ENCODE data around the gene ACSM2B. TPM values are rescaled to one million over a fixed set of nuclear protein-coding genes. Genes with fewer than 3 reads are reported as not detected.
A peak's percentile ranks its signal among the peaks of the same experiment; 100 is the strongest.

ACSM2B gene
- total RNA-seq, 5 donors from 2014 or later (not counting 1 experiment from before 2014, with no cell fraction given), result 0.18 to 0.86 TPM; not detected in 3

- CTCF ChIA-PET, result no interaction called here
- WGBS (ENCODE audit: insufficient coverage), result 83% methylated on average over 1 of the region's 2 CpGs
- no peaks in the 10 kb centered on the region for H3K4me1 Mint-ChIP-seq
Measured at GRCh38 chr16:20620003-20620402, 43.8 kb upstream of the ACSM2B start.

GRCh38 chr16:20617271-20617670 lies 41.1 kb upstream of the ACSM2B start:
- Mint-ChIP-seq H3K27ac (no peak overlapping the region), H3K4me3 (no peak overlapping the region), H3K4me1 (no peaks in the 10 kb centered on the region), H3K27me3 (peaks cover 9 to 19% of the 10 kb centered on the region in 2 donors), H3K9me3 (no peaks in the 10 kb centered on the region), H3K36me3 (no peaks in the 10 kb centered on the region)
- Histone ChIP-seq H3K4me1 (ENCODE audit: control insufficient read depth in 1 of 2, extremely low read depth in 1 of 2, insufficient read depth in 2 of 2, low read length in 2 of 2) (no peaks in the 10 kb centered on the region), H3K9me3 (no peaks in the 10 kb centered on the region), H3K27me3 (replicated peaks in 1 of 2; ENCODE audit: control insufficient read depth in 2 of 2, extremely low read depth in 1 of 2, insufficient read depth in 2 of 2, low read length in 1 of 2) (peaks cover 0 to 27% of the 10 kb centered on the region in 2 experiments), H3K36me3 (ENCODE audit: control insufficient read depth in 2 of 2, extremely low read depth in 1 of 2, insufficient read depth in 1 of 2, low read length in 1 of 2) (no peaks in the 10 kb centered on the region), H3K4me3 (ENCODE audit: control insufficient read depth in 1 of 2, extremely low read depth in 1 of 2, low read length in 1 of 2) (no peak overlapping the region), H3K27ac (ENCODE audit: low read length) (no peak overlapping the region)
- WGBS (ENCODE audit: insufficient coverage), result 60% methylated on average over 1 of the region's 1 CpG
- ATAC-seq (replicated peaks in 1 of 4), result no peak
- ChIA-PET POLR2A (no interaction called here), CTCF (no interaction called here)
- no peak for DNase-seq

More at GRCh38 chr16:20620003-20620402, 43.8 kb upstream of the ACSM2B start:
- H3K4me3 ChIP-seq (ENCODE audit: control insufficient read depth in 1 of 2, extremely low read depth in 1 of 2, low read length in 1 of 2), result no peak overlapping the region
- Mint-ChIP-seq H3K27me3 (peaks cover 7 to 9% of the 10 kb centered on the region in 2 donors), H3K4me3 (no peak overlapping the region), H3K36me3 (no peaks in the 10 kb centered on the region), H3K9me3 (no peaks in the 10 kb centered on the region), H3K27ac (no peak overlapping the region)
- POLR2A ChIA-PET, result no interaction called here
- DNase-seq, result no peak
- H3K27me3 ChIP-seq (replicated peaks in 1 of 2; ENCODE audit: control insufficient read depth in 2 of 2, extremely low read depth in 1 of 2, insufficient read depth in 2 of 2, low read length in 1 of 2), result peaks cover 0 to 13% of the 10 kb centered on the region in 2 experiments
- H3K27ac ChIP-seq (ENCODE audit: low read length), result no peak overlapping the region
- ATAC-seq (replicated peaks in 1 of 4), result no peak
- no peaks in the 10 kb centered on the region for H3K4me1 ChIP-seq (ENCODE audit: control insufficient read depth in 1 of 2, extremely low read depth in 1 of 2, insufficient read depth in 2 of 2, low read length in 2 of 2)
- no peaks in the 10 kb centered on the region for H3K36me3 ChIP-seq (ENCODE audit: control insufficient read depth in 2 of 2, extremely low read depth in 1 of 2, insufficient read depth in 1 of 2, low read length in 1 of 2)
- H3K9me3 ChIP-seq, result no peaks in the 10 kb centered on the region

- Mint-ChIP-seq H3K27ac (no peak overlapping the region), H3K27me3 (peaks cover 34 to 40% of the 10 kb centered on the region in 2 donors), H3K4me1 (no peaks in the 10 kb centered on the region), H3K36me3 (no peaks in the 10 kb centered on the region), H3K9me3 (no peaks in the 10 kb centered on the region), H3K4me3 (no peak overlapping the region)
- WGBS (ENCODE audit: insufficient coverage), result 44% methylated on average over 3 of the region's 3 CpGs
- H3K27ac ChIP-seq (ENCODE audit: low read length), result no peak overlapping the region
- H3K9me3 ChIP-seq, result no peaks in the 10 kb centered on the region
- CTCF ChIA-PET, result interaction anchor here in 1 of 2 donors (0.5 kb wide), 1 partner anchor 15 kb away, joined by 3 read pairs; no protein-coding TSS in a partner anchor
- H3K4me1 ChIP-seq (ENCODE audit: control insufficient read depth in 1 of 2, extremely low read depth in 1 of 2, insufficient read depth in 2 of 2, low read length in 2 of 2), result no peaks in the 10 kb centered on the region
- H3K27me3 ChIP-seq (replicated peaks in 1 of 2; ENCODE audit: control insufficient read depth in 2 of 2, extremely low read depth in 1 of 2, insufficient read depth in 2 of 2, low read length in 1 of 2), result peaks cover 0 to 46% of the 10 kb centered on the region in 2 experiments
- ATAC-seq (replicated peaks in 1 of 4) (peak in 1 of 4 experiments; percentile 13), DNase-seq (no peak)
- POLR2A ChIA-PET, result no interaction called here
- H3K4me3 ChIP-seq (ENCODE audit: control insufficient read depth in 1 of 2, extremely low read depth in 1 of 2, low read length in 1 of 2), result no peak overlapping the region
- H3K36me3 ChIP-seq (ENCODE audit: control insufficient read depth in 2 of 2, extremely low read depth in 1 of 2, insufficient read depth in 1 of 2, low read length in 1 of 2), result no peaks in the 10 kb centered on the region
Measured at GRCh38 chr16:20614186-20615141, 38.3 kb upstream of the ACSM2B start.

GRCh38 chr16:20613481-20614185 lies 37.5 kb upstream of the ACSM2B start:
- WGBS (ENCODE audit: insufficient coverage), result 67% methylated on average over 7 of the region's 7 CpGs

GRCh38 chr16:20612551-20613480 lies 36.6 kb upstream of the ACSM2B start:
- no peaks in the 10 kb centered on the region for H3K36me3 Mint-ChIP-seq
- Histone ChIP-seq H3K4me1 (ENCODE audit: control insufficient read depth in 1 of 2, extremely low read depth in 1 of 2, insufficient read depth in 2 of 2, low read length in 2 of 2) (no peaks in the 10 kb centered on the region), H3K36me3 (ENCODE audit: control insufficient read depth in 2 of 2, extremely low read depth in 1 of 2, insufficient read depth in 1 of 2, low read length in 1 of 2) (no peaks in the 10 kb centered on the region), H3K27me3 (replicated peaks in 1 of 2; ENCODE audit: control insufficient read depth in 2 of 2, extremely low read depth in 1 of 2, insufficient read depth in 2 of 2, low read length in 1 of 2) (peaks cover 0 to 46% of the 10 kb centered on the region in 2 experiments), H3K27ac (ENCODE audit: low read length) (no peak overlapping the region), H3K9me3 (no peaks in the 10 kb centered on the region), H3K4me3 (ENCODE audit: control insufficient read depth in 1 of 2, extremely low read depth in 1 of 2, low read length in 1 of 2) (no peak overlapping the region)
- H3K27ac Mint-ChIP-seq, result no peak overlapping the region
- DNase-seq (no peak), ATAC-seq (replicated peaks in 1 of 4) (no peak)
- H3K9me3 Mint-ChIP-seq, result no peaks in the 10 kb centered on the region
- H3K27me3 Mint-ChIP-seq, result peaks cover 36 to 38% of the 10 kb centered on the region in 2 donors
- 69% methylated on average over 9 of the region's 9 CpGs for WGBS (ENCODE audit: insufficient coverage)
- H3K4me3 Mint-ChIP-seq, result no peak overlapping the region
- POLR2A ChIA-PET, result no interaction called here
- CTCF ChIA-PET, result no interaction called here
- H3K4me1 Mint-ChIP-seq, result no peaks in the 10 kb centered on the region

More at GRCh38 chr16:20613481-20614185, 37.5 kb upstream of the ACSM2B start:
- Histone ChIP-seq H3K27ac (ENCODE audit: low read length) (no peak overlapping the region), H3K9me3 (no peaks in the 10 kb centered on the region), H3K36me3 (ENCODE audit: control insufficient read depth in 2 of 2, extremely low read depth in 1 of 2, insufficient read depth in 1 of 2, low read length in 1 of 2) (no peaks in the 10 kb centered on the region), H3K4me1 (ENCODE audit: control insufficient read depth in 1 of 2, extremely low read depth in 1 of 2, insufficient read depth in 2 of 2, low read length in 2 of 2) (no peaks in the 10 kb centered on the region), H3K4me3 (ENCODE audit: control insufficient read depth in 1 of 2, extremely low read depth in 1 of 2, low read length in 1 of 2) (no peak overlapping the region), H3K27me3 (replicated peaks in 1 of 2; ENCODE audit: control insufficient read depth in 2 of 2, extremely low read depth in 1 of 2, insufficient read depth in 2 of 2, low read length in 1 of 2) (peaks cover 0 to 46% of the 10 kb centered on the region in 2 experiments)
- no peaks in the 10 kb centered on the region for H3K9me3 Mint-ChIP-seq
- DNase-seq (no peak), ATAC-seq (replicated peaks in 1 of 4) (no peak)
- H3K4me3 Mint-ChIP-seq, result no peak overlapping the region
- H3K27me3 Mint-ChIP-seq, result peaks cover 34 to 39% of the 10 kb centered on the region in 2 donors
- no peaks in the 10 kb centered on the region for H3K4me1 Mint-ChIP-seq
- ChIA-PET POLR2A (no interaction called here), CTCF (no interaction called here)
- no peak overlapping the region for H3K27ac Mint-ChIP-seq
- H3K36me3 Mint-ChIP-seq, result no peaks in the 10 kb centered on the region

GRCh38 chr16:20611975-20612481 lies 35.9 kb upstream of the ACSM2B start:
- no peak overlapping the region for H3K27ac ChIP-seq (ENCODE audit: low read length)
- Mint-ChIP-seq H3K4me1 (no peaks in the 10 kb centered on the region), H3K27ac (no peak overlapping the region), H3K9me3 (no peaks in the 10 kb centered on the region), H3K27me3 (peaks cover 37 to 38% of the 10 kb centered on the region in 2 donors), H3K4me3 (no peak overlapping the region), H3K36me3 (no peaks in the 10 kb centered on the region)
- CTCF ChIA-PET, result no interaction called here
- H3K4me3 ChIP-seq (ENCODE audit: control insufficient read depth in 1 of 2, extremely low read depth in 1 of 2, low read length in 1 of 2), result no peak overlapping the region
- WGBS (ENCODE audit: insufficient coverage), result 88% methylated on average over 5 of the region's 5 CpGs
- H3K27me3 ChIP-seq (replicated peaks in 1 of 2; ENCODE audit: control insufficient read depth in 2 of 2, extremely low read depth in 1 of 2, insufficient read depth in 2 of 2, low read length in 1 of 2), result peaks cover 0 to 48% of the 10 kb centered on the region in 2 experiments
- no peak for ATAC-seq (replicated peaks in 1 of 4)
- H3K4me1 ChIP-seq (ENCODE audit: control insufficient read depth in 1 of 2, extremely low read depth in 1 of 2, insufficient read depth in 2 of 2, low read length in 2 of 2), result no peaks in the 10 kb centered on the region
- no peak for DNase-seq
- H3K9me3 ChIP-seq, result no peaks in the 10 kb centered on the region
- POLR2A ChIA-PET, result no interaction called here
- no peaks in the 10 kb centered on the region for H3K36me3 ChIP-seq (ENCODE audit: control insufficient read depth in 2 of 2, extremely low read depth in 1 of 2, insufficient read depth in 1 of 2, low read length in 1 of 2)
